ENCODE results near the gene PITRM1.

PITRM1 gene

GRCh38 chr10:3102720-3103427 is 69.7 kb downstream of the PITRM1 start:
- Histone ChIP-seq H3K27ac (replicated peaks) (no peak overlapping the region), H3K27me3 (ENCODE audit: insufficient read depth, poor library complexity, severe bottlenecking) (no peaks in the 10 kb centered on the region), H3K4me3 (replicated peaks; ENCODE audit: insufficient read depth, low read length) (no peak overlapping the region)
- TF ChIP-seq SPI1 (IDR thresholded peaks at IDR 0.05; ENCODE audit: borderline replicate concordance, low read depth) (no peak), POLR2AphosphoS5 (IDR thresholded peaks at IDR 0.05; ENCODE audit: low read depth) (no peak), GABPA (IDR thresholded peaks at IDR 0.05; ENCODE audit: low read depth) (no peak)
- TF ChIP-seq, protein P1, sequence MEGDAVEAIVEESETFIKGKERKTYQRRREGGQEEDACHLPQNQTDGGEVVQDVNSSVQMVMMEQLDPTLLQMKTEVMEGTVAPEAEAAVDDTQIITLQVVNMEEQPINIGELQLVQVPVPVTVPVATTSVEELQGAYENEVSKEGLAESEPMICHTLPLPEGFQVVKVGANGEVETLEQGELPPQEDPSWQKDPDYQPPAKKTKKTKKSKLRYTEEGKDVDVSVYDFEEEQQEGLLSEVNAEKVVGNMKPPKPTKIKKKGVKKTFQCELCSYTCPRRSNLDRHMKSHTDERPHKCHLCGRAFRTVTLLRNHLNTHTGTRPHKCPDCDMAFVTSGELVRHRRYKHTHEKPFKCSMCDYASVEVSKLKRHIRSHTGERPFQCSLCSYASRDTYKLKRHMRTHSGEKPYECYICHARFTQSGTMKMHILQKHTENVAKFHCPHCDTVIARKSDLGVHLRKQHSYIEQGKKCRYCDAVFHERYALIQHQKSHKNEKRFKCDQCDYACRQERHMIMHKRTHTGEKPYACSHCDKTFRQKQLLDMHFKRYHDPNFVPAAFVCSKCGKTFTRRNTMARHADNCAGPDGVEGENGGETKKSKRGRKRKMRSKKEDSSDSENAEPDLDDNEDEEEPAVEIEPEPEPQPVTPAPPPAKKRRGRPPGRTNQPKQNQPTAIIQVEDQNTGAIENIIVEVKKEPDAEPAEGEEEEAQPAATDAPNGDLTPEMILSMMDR (IDR thresholded peaks at IDR 0.05; ENCODE audit: insufficient read depth, low read length), result no peak
- TF ChIP-seq, protein P2, sequence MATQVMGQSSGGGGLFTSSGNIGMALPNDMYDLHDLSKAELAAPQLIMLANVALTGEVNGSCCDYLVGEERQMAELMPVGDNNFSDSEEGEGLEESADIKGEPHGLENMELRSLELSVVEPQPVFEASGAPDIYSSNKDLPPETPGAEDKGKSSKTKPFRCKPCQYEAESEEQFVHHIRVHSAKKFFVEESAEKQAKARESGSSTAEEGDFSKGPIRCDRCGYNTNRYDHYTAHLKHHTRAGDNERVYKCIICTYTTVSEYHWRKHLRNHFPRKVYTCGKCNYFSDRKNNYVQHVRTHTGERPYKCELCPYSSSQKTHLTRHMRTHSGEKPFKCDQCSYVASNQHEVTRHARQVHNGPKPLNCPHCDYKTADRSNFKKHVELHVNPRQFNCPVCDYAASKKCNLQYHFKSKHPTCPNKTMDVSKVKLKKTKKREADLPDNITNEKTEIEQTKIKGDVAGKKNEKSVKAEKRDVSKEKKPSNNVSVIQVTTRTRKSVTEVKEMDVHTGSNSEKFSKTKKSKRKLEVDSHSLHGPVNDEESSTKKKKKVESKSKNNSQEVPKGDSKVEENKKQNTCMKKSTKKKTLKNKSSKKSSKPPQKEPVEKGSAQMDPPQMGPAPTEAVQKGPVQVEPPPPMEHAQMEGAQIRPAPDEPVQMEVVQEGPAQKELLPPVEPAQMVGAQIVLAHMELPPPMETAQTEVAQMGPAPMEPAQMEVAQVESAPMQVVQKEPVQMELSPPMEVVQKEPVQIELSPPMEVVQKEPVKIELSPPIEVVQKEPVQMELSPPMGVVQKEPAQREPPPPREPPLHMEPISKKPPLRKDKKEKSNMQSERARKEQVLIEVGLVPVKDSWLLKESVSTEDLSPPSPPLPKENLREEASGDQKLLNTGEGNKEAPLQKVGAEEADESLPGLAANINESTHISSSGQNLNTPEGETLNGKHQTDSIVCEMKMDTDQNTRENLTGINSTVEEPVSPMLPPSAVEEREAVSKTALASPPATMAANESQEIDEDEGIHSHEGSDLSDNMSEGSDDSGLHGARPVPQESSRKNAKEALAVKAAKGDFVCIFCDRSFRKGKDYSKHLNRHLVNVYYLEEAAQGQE (IDR thresholded peaks at IDR 0.05; ENCODE audit: insufficient replicate concordance, low read depth), result no peak
- DNase-seq (ENCODE audit: low read depth in 1 of 2, low spot score in 1 of 2), result no peak

DNA sequence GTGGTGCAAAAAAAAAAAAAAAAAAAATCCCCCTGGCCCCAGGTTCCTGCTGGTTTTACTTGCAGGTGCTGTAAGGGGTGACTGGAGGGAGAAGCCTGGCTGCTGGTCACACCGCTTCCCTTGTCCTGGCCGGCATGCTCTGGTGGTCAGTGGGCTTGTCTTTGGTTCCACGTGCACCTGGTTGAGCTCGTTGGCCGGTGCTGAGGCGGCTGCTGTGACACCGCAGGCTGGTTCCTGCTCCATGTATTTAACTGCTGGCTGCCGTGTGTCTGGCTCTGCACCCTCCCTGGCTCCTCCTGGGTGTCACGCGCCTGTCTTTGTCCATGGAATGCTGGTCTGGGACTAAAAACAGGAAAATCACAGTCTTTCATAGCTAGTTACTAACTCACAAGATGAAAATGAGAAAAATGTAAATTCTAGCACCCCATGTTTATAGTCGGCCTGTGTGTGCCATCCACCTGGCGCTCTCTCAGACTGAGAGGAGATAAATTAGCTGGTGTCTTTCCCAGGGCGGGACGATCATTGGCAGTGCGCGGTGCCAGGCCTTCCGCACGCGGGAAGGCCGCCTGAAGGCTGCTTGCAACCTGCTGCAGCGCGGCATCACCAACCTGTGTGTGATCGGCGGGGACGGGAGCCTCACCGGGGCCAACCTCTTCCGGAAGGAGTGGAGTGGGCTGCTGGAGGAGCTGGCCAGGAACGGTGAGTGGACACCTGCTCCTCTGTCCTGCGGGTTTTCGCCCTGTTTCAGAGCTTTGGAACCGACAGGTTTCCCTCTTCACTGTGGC is 71.5 kb downstream of the PITRM1 start:
- Histone ChIP-seq H3K4me3 (replicated peaks; ENCODE audit: insufficient read depth, low read length) (no peak overlapping the region), H3K27ac (replicated peaks) (no peak overlapping the region), H3K27me3 (ENCODE audit: insufficient read depth, poor library complexity, severe bottlenecking) (no peaks in the 10 kb centered on the region)
- DNase-seq (ENCODE audit: low read depth in 1 of 2, low spot score in 1 of 2), result no peak
- TF ChIP-seq POLR2AphosphoS5 (IDR thresholded peaks at IDR 0.05; ENCODE audit: low read depth) (no peak), GABPA (IDR thresholded peaks at IDR 0.05; ENCODE audit: low read depth) (no peak), SPI1 (IDR thresholded peaks at IDR 0.05; ENCODE audit: borderline replicate concordance, low read depth) (no peak)
- TF ChIP-seq, protein P2 (IDR thresholded peaks at IDR 0.05; ENCODE audit: insufficient replicate concordance, low read depth), result no peak
- TF ChIP-seq, protein P1 (IDR thresholded peaks at IDR 0.05; ENCODE audit: insufficient read depth, low read length), result no peak

DNA sequence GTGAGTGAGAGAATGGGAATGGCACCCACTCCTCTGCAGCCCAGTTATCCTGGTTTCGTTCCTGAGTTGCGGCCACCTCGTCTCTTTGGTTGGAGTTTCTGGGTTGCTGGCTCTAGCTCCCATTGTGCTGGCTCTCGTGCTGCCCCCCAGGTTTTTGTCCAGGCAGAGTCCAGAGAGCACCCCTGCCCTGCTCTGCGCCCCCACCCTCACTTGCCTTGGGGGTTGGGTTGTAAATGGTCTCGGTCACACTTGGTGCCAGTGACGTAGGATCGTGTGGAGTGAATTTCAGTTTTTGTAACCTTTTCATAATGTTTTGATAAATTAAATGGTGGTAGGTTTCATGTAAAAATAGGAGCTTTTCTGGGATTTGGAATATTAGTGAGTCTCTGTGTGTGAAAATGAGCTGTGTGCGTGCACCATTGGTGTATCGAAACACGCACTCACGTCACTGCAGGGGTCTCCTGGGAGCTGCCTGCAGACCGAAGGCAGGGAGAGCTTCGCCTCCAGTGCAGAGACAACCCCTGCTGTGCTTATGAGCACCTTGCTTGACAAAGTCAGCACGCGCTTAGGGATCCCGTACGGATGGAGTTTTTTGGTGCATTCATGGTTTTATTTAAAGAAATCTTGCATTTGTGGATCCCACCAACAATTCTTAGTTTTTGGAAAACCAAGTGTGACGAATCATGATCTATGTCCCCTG is 72.3 kb downstream of the PITRM1 start:
- no peak overlapping the region for H3K4me3 ChIP-seq (replicated peaks; ENCODE audit: insufficient read depth, low read length)
- H3K27ac ChIP-seq (replicated peaks), result no peak overlapping the region
- no peaks in the 10 kb centered on the region for H3K27me3 ChIP-seq (ENCODE audit: insufficient read depth, poor library complexity, severe bottlenecking)
- DNase-seq (ENCODE audit: low read depth in 1 of 2, low spot score in 1 of 2), result no peak
- TF ChIP-seq, protein P2 (IDR thresholded peaks at IDR 0.05; ENCODE audit: insufficient replicate concordance, low read depth), result no peak
- TF ChIP-seq SPI1 (IDR thresholded peaks at IDR 0.05; ENCODE audit: borderline replicate concordance, low read depth), result no peak
- TF ChIP-seq, protein P1 (IDR thresholded peaks at IDR 0.05; ENCODE audit: insufficient read depth, low read length), result no peak
- no peak for TF ChIP-seq GABPA (IDR thresholded peaks at IDR 0.05; ENCODE audit: low read depth)
- TF ChIP-seq POLR2AphosphoS5 (IDR thresholded peaks at IDR 0.05; ENCODE audit: low read depth), result no peak
